ENCODE data around the gene VPS4A.
"Not testable (repeated sequence)": the region's sequence is repeated elsewhere in the genome, so short reads cannot be mapped to it uniquely, and the experiment has no call there.

Gene VPS4A

GRCh38 chr16:69349536-69349935 is 38.4 kb downstream of the VPS4A start:
- no peak overlapping the region for H3K4me3 ChIP-seq (ENCODE audit: low read depth, low read length)
- DNase-seq (ENCODE audit: low read depth) = no peak

- no peak for DNase-seq (ENCODE audit: low read depth)
- H3K4me3 ChIP-seq (ENCODE audit: low read depth, low read length) = no peak overlapping the region
These were observed 39.5 kb downstream of the VPS4A start for GRCh38 chr16:69350536-69351133.

- no peak within 1 kb of the TSS for H3K4me3 ChIP-seq (ENCODE audit: low read depth, low read length)
- no peak for DNase-seq (ENCODE audit: low read depth)
These were observed 40.3 kb downstream of the VPS4A start, which contains the start of gene TMED6 for GRCh38 chr16:69351309-69352027. Gene TMED6 (minus strand): TSS chr16:69351786. CDS start chr16:69351753, 33 bp downstream.

- DNase-seq (ENCODE audit: low read depth); H3K4me3 ChIP-seq (ENCODE audit: low read depth, low read length): not testable (repeated sequence)
These were observed 48.9 kb downstream of the VPS4A start for GRCh38 chr16:69360070-69360469.

GRCh38 chr16:69363281-69363717 is 52.1 kb downstream of the VPS4A start:
- no peak for DNase-seq (ENCODE audit: low read depth)
- no peak overlapping the region for H3K4me3 ChIP-seq (ENCODE audit: low read depth, low read length)

- no peak for DNase-seq (ENCODE audit: low read depth)
- no peak overlapping the region for H3K4me3 ChIP-seq (ENCODE audit: low read depth, low read length)
These were observed 52.9 kb downstream of the VPS4A start for GRCh38 chr16:69364088-69364487.

- H3K4me3 ChIP-seq (ENCODE audit: low read depth, low read length) = no peak overlapping the region
- DNase-seq (ENCODE audit: low read depth) = no peak
These were observed 54.8 kb downstream of the VPS4A start for GRCh38 chr16:69365901-69366300.

- no peak for DNase-seq (ENCODE audit: low read depth)
- no peak overlapping the region for H3K4me3 ChIP-seq (ENCODE audit: low read depth, low read length)
These were observed 55.3 kb downstream of the VPS4A start for GRCh38 chr16:69366431-69366830.

GRCh38 chr16:69367980-69368379 is 56.8 kb downstream of the VPS4A start:
- H3K4me3 ChIP-seq (ENCODE audit: low read depth, low read length) = no peak overlapping the region
- DNase-seq (ENCODE audit: low read depth) = no peak

- H3K4me3 ChIP-seq (ENCODE audit: low read depth, low read length) = no peak overlapping the region
These were observed 57.7 kb downstream of the VPS4A start for GRCh38 chr16:69368866-69369265.

GRCh38 chr16:69371564-69371963 is 60.4 kb downstream of the VPS4A start:
- H3K4me3 ChIP-seq (ENCODE audit: low read depth, low read length) = no peak overlapping the region
- no peak for DNase-seq (ENCODE audit: low read depth)

More at GRCh38 chr16:69368866-69369265, 57.7 kb downstream of the VPS4A start:
- no peak for DNase-seq (ENCODE audit: low read depth)

GRCh38 chr16:69373019-69373418 is 61.9 kb downstream of the VPS4A start:
- H3K4me3 ChIP-seq (ENCODE audit: low read depth, low read length) = no peak overlapping the region
- no peak for DNase-seq (ENCODE audit: low read depth)
